ENCODE data around the gene GRM5. TPM values are rescaled to one million over a fixed set of nuclear protein-coding genes. Genes with fewer than 3 reads are reported as not detected.
A peak's percentile ranks its signal among the peaks of the same experiment; 100 is the strongest.
"Not testable (repeated sequence)": the region's sequence is repeated elsewhere in the genome, so short reads cannot be mapped to it uniquely, and the experiment has no call there.

The GRM5 gene
- total RNA-seq, 4 donors from 2014 or later: 0.81 TPM; not detected in 3

GRCh38 chr11:88886796-88887195 lies 179.0 kb downstream of the GRM5 start:
- TF ChIP-seq POLR2A (IDR thresholded peaks at IDR 0.05): no peak
- no peak for TF ChIP-seq CTCF (IDR thresholded peaks at IDR 0.05)
- intact Hi-C loops (cut with DNase I): no loop called here
- no peak for DNase-seq

GRCh38 chr11:88882800-88883199 lies 183.0 kb downstream of the GRM5 start:
- H3K27ac ChIP-seq; H3K4me1 ChIP-seq; intact Hi-C loops (cut with DNase I); DNase-seq; H3K9me3 ChIP-seq; H3K4me3 ChIP-seq (replicated peaks in 1 of 3); H3K36me3 ChIP-seq; H3K27me3 ChIP-seq: not testable (repeated sequence)
- 82 to 90% methylated on average over 3 of the region's 3 CpGs for WGBS, 2 donors

More at GRCh38 chr11:88886796-88887195, 179.0 kb downstream of the GRM5 start:
- Histone ChIP-seq H3K27ac (no peak overlapping the region), H3K27me3 (no peaks in the 10 kb centered on the region), H3K36me3 (no peaks in the 10 kb centered on the region), H3K4me3 (replicated peaks in 1 of 3) (no peak overlapping the region), H3K9me3 (no peaks in the 10 kb centered on the region), H3K4me1 (no peaks in the 10 kb centered on the region)
- 61 to 65% methylated on average over 3 of the region's 3 CpGs for WGBS, 2 donors

GRCh38 chr11:88861618-88862017 lies 204.2 kb downstream of the GRM5 start:
- H3K4me3 ChIP-seq (replicated peaks in 1 of 3): no peak overlapping the region
- intact Hi-C loops (cut with DNase I): no loop called here
- TF ChIP-seq POLR2A (IDR thresholded peaks at IDR 0.05) (no peak), CTCF (IDR thresholded peaks at IDR 0.05) (no peak)
- no peaks in the 10 kb centered on the region for H3K9me3 ChIP-seq
- no peaks in the 10 kb centered on the region for H3K27me3 ChIP-seq
- H3K4me1 ChIP-seq: no peaks in the 10 kb centered on the region
- no peak for DNase-seq
- H3K27ac ChIP-seq: no peak overlapping the region
- no peaks in the 10 kb centered on the region for H3K36me3 ChIP-seq

- H3K27me3 ChIP-seq; H3K36me3 ChIP-seq; H3K4me3 ChIP-seq (replicated peaks in 1 of 3); H3K4me1 ChIP-seq; intact Hi-C loops (cut with DNase I); H3K9me3 ChIP-seq; H3K27ac ChIP-seq: not testable (repeated sequence)
- peak; percentile 3 to 36 for DNase-seq
- WGBS, 2 donors: 32 to 45% methylated on average over 4 of the region's 4 CpGs
These were observed 205.4 kb downstream of the GRM5 start for GRCh38 chr11:88860431-88860830.

- WGBS, 2 donors: 88 to 90% methylated on average over 2 of the region's 2 CpGs
- H3K4me3 ChIP-seq (replicated peaks in 1 of 3); H3K36me3 ChIP-seq; H3K27ac ChIP-seq; intact Hi-C loops (cut with DNase I); DNase-seq; H3K9me3 ChIP-seq; H3K4me1 ChIP-seq; H3K27me3 ChIP-seq: not testable (repeated sequence)
These were observed 211.8 kb downstream of the GRM5 start for GRCh38 chr11:88853963-88854362.

- H3K27me3 ChIP-seq; DNase-seq; H3K27ac ChIP-seq; H3K9me3 ChIP-seq; H3K4me3 ChIP-seq (replicated peaks in 1 of 3); intact Hi-C loops (cut with DNase I); H3K4me1 ChIP-seq; H3K36me3 ChIP-seq: not testable (repeated sequence)
These were observed 214.2 kb downstream of the GRM5 start for GRCh38 chr11:88851547-88851946.

- intact Hi-C loops (cut with DNase I); H3K27me3 ChIP-seq; H3K27ac ChIP-seq; H3K4me1 ChIP-seq; H3K4me3 ChIP-seq (replicated peaks in 1 of 3); H3K36me3 ChIP-seq; DNase-seq; H3K9me3 ChIP-seq: not testable (repeated sequence)
- 91 to 94% methylated on average over 4 to 5 of the region's 6 CpGs for WGBS, 2 donors
These were observed 216.0 kb downstream of the GRM5 start for GRCh38 chr11:88849773-88850172.

- Histone ChIP-seq H3K27ac (no peak overlapping the region), H3K27me3 (no peaks in the 10 kb centered on the region), H3K4me3 (replicated peaks in 1 of 3) (no peak overlapping the region), H3K4me1 (no peaks in the 10 kb centered on the region), H3K36me3 (no peaks in the 10 kb centered on the region), H3K9me3 (no peaks in the 10 kb centered on the region)
- WGBS, 2 donors: 95 to 100% methylated on average over 1 of the region's 1 CpG
- TF ChIP-seq CTCF (IDR thresholded peaks at IDR 0.05) (no peak), POLR2A (IDR thresholded peaks at IDR 0.05) (no peak)
- DNase-seq: no peak
- intact Hi-C loops (cut with DNase I): no loop called here
These were observed 216.4 kb downstream of the GRM5 start for GRCh38 chr11:88849368-88849767.

- whole genome bisulfite sequencing, 2 donors: 8% methylated on average over 1 of the region's 1 CpG
- H3K9me3 ChIP-seq; H3K27me3 ChIP-seq; H3K4me1 ChIP-seq; H3K36me3 ChIP-seq; H3K27ac ChIP-seq; DNase-seq; intact Hi-C loops (cut with DNase I); H3K4me3 ChIP-seq (replicated peaks in 1 of 3): not testable (repeated sequence)
These were observed 219.5 kb downstream of the GRM5 start for GRCh38 chr11:88846266-88846665.

- H3K36me3 ChIP-seq; H3K4me3 ChIP-seq (replicated peaks in 1 of 3); H3K9me3 ChIP-seq; H3K27ac ChIP-seq; DNase-seq; H3K4me1 ChIP-seq; intact Hi-C loops (cut with DNase I); H3K27me3 ChIP-seq: not testable (repeated sequence)
- WGBS, 2 donors: 85 to 88% methylated on average over 3 of the region's 3 CpGs
These were observed 220.8 kb downstream of the GRM5 start for GRCh38 chr11:88844941-88845340.

All from thyroid gland (tissue), 4 donors.